ENCODE measurements around the gene CNR2. TPM values are rescaled to one million over a fixed set of nuclear protein-coding genes. Genes with fewer than 3 reads are reported as not detected.

The CNR2 gene
- total and polyA plus RNA-seq, 2 donors from 2014 or later, result 0.57 TPM; not detected in 1

- no peak for TF ChIP-seq CTCF (IDR thresholded peaks at IDR 0.05; ENCODE audit: borderline replicate concordance, extremely low read depth, insufficient read depth)
- intact Hi-C loops (cut with DNase I), result no loop called here
- DNase-seq, result peak in 1 of 5 donors; percentile 1
- Histone ChIP-seq H3K27ac (ENCODE audit: low read depth in 2 of 2, low read length in 2 of 2) (no peak overlapping the region), H3K9ac (ENCODE audit: low read length in 3 of 3) (no peak overlapping the region), H3K27me3 (ENCODE audit: control insufficient read depth, insufficient read depth, low read length) (no peaks in the 10 kb centered on the region), H3K9me3 (ENCODE audit: control insufficient read depth in 2 of 3, insufficient read depth in 1 of 3, low read length in 3 of 3) (no peaks in the 10 kb centered on the region), H3K4me1 (ENCODE audit: control insufficient read depth in 2 of 3, insufficient read depth in 2 of 3, low read depth in 1 of 3, low read length in 3 of 3) (peaks cover 0 to 2% (median 0%) of the 10 kb centered on the region in 3 donors), H3K36me3 (ENCODE audit: control insufficient read depth in 2 of 3, insufficient read depth in 3 of 3, low read length in 3 of 3) (no peaks in the 10 kb centered on the region), H3K4me3 (ENCODE audit: low read length in 3 of 3) (no peak overlapping the region)
- FAIRE-seq, result no peak
These were observed 10.7 kb upstream of the CNR2 start for GRCh38 chr1:23923592-23924499.

GRCh38 chr1:23922321-23922943 lies 9.3 kb upstream of the CNR2 start:
- Histone ChIP-seq H3K27me3 (ENCODE audit: control insufficient read depth, insufficient read depth, low read length) (no peaks in the 10 kb centered on the region), H3K9ac (ENCODE audit: low read length in 3 of 3) (no peak overlapping the region), H3K27ac (ENCODE audit: low read depth in 2 of 2, low read length in 2 of 2) (no peak overlapping the region), H3K4me3 (ENCODE audit: low read length in 3 of 3) (no peak overlapping the region), H3K36me3 (ENCODE audit: control insufficient read depth in 2 of 3, insufficient read depth in 3 of 3, low read length in 3 of 3) (no peaks in the 10 kb centered on the region), H3K9me3 (ENCODE audit: control insufficient read depth in 2 of 3, insufficient read depth in 1 of 3, low read length in 3 of 3) (no peaks in the 10 kb centered on the region), H3K4me1 (ENCODE audit: control insufficient read depth in 2 of 3, insufficient read depth in 2 of 3, low read depth in 1 of 3, low read length in 3 of 3) (peaks cover 0 to 2% (median 0%) of the 10 kb centered on the region in 3 donors)
- no peak for TF ChIP-seq CTCF (IDR thresholded peaks at IDR 0.05; ENCODE audit: borderline replicate concordance, extremely low read depth, insufficient read depth)
- FAIRE-seq (no peak), DNase-seq (peak in 1 of 5 donors; percentile 2)
- intact Hi-C loops (cut with DNase I), result no loop called here

GRCh38 chr1:23916209-23917131 lies 3.3 kb upstream of the CNR2 start:
- Histone ChIP-seq H3K9ac (ENCODE audit: low read length in 3 of 3) (no peak overlapping the region), H3K36me3 (ENCODE audit: control insufficient read depth in 2 of 3, insufficient read depth in 3 of 3, low read length in 3 of 3) (no peaks in the 10 kb centered on the region), H3K4me3 (ENCODE audit: low read length in 3 of 3) (no peak overlapping the region), H3K9me3 (ENCODE audit: control insufficient read depth in 2 of 3, insufficient read depth in 1 of 3, low read length in 3 of 3) (no peaks in the 10 kb centered on the region), H3K27me3 (ENCODE audit: control insufficient read depth, insufficient read depth, low read length) (no peaks in the 10 kb centered on the region), H3K4me1 (ENCODE audit: control insufficient read depth in 2 of 3, insufficient read depth in 2 of 3, low read depth in 1 of 3, low read length in 3 of 3) (peaks cover 0 to 2% (median 0%) of the 10 kb centered on the region in 3 donors), H3K27ac (ENCODE audit: low read depth in 2 of 2, low read length in 2 of 2) (no peak overlapping the region)
- FAIRE-seq (no peak), DNase-seq (peak in 4 of 5 donors; percentile 80 to 88 (median 84))
- TF ChIP-seq CTCF (IDR thresholded peaks at IDR 0.05; ENCODE audit: borderline replicate concordance, extremely low read depth, insufficient read depth), result peak; percentile 61
- intact Hi-C loops (cut with DNase I), result no loop called here

Measured in kidney (tissue), 14 donors.